ENCODE measurements around the gene PRKCZ. TPM values are rescaled to one million over a fixed set of nuclear protein-coding genes. Genes with fewer than 3 reads are reported as not detected.

Gene PRKCZ
- polyA plus RNA-seq, 4 donors: 28.9 to 36.1 (median 33.0) TPM

GRCh38 chr1:2233468-2233867 lies 183.3 kb downstream of the PRKCZ start:
- no peak for DNase-seq (ENCODE audit: low read depth in 4 of 4, low spot score in 2 of 4)

GRCh38 chr1:2233997-2234761 lies 184.0 kb downstream of the PRKCZ start:
- no peak for DNase-seq (ENCODE audit: low read depth in 4 of 4, low spot score in 2 of 4)

GRCh38 chr1:2234762-2235113 lies 184.5 kb downstream of the PRKCZ start:
- DNase-seq (ENCODE audit: low read depth in 4 of 4, low spot score in 2 of 4): no peak

Other genes with a start within 250 kb of the PRKCZ start
- 100 to 1,000 TPM; 261 to 315 (median 282) TPM for gene GNB1, start 159.3 kb upstream of the PRKCZ start, polyA plus RNA-seq (ENCODE audit: insufficient read length in 4 of 4)
- gene CALML6, start 135.2 kb upstream of the PRKCZ start, polyA plus RNA-seq (ENCODE audit: insufficient read length in 4 of 4): 1 to 10 TPM in 2 of 4 donors, under 1 TPM in 2; 0.27 to 1.4 (median 0.70) TPM
- gene TMEM52, start 131.1 kb upstream of the PRKCZ start, polyA plus RNA-seq (ENCODE audit: insufficient read length in 4 of 4): 1 to 10 TPM in 3 of 4 donors, under 1 TPM in 1; 0.85 to 2.8 (median 1.5) TPM
- gene CFAP74, start 46.6 kb upstream of the PRKCZ start, polyA plus RNA-seq (ENCODE audit: insufficient read length in 4 of 4): under 1 TPM; 0.45 to 0.68 (median 0.58) TPM
- 1 to 10 TPM; 1.4 to 2.2 (median 1.8) TPM for gene GABRD, start 31.1 kb upstream of the PRKCZ start, polyA plus RNA-seq (ENCODE audit: insufficient read length in 4 of 4)
- gene FAAP20, start 144.4 kb downstream of the PRKCZ start, polyA plus RNA-seq (ENCODE audit: insufficient read length in 4 of 4): 10 to 100 TPM; 24.4 to 76.3 (median 60.8) TPM
- 10 to 100 TPM; 45.4 to 62.9 (median 58.6) TPM for gene SKI, start 177.9 kb downstream of the PRKCZ start, polyA plus RNA-seq (ENCODE audit: insufficient read length in 4 of 4)

All from left renal cortex interstitium (tissue), 4 donors.